Activated CD4-positive, alpha-beta T cell treated with anti-CD3 and anti-CD28 coated beads, Interleukin-2, Interleukin-6, amounts not matched to agents 100 ng/mL and 50 ng/mL, durations not matched to agents 16 hours and 8 hours (primary cell): ENCODE results near the gene PRELID3B.

Source experiments
- DNase-seq: peaks from one replicate; pipeline ENCODE4 v3.0.0-alpha.2; 2020

The PRELID3B gene

GRCh38 chr20:59007665-59008511 lies 34.7 kb downstream of the PRELID3B start:
- DNase-seq, result no peak

- DNase-seq, result peak; percentile 43
These were observed 35.5 kb downstream of the PRELID3B start, which contains the start of gene CTSZ for GRCh38 chr20:59006864-59007664. CTSZ (minus strand) TSS chr20:59007254; CDS start chr20:59007128, 126 bp downstream.

- DNase-seq, result no peak
These were observed 36.3 kb downstream of the PRELID3B start for GRCh38 chr20:59006167-59006863.

GRCh38 chr20:59005523-59006166 lies 36.9 kb downstream of the PRELID3B start:
- no peak for DNase-seq

- DNase-seq, result peak; percentile 43
These were observed 37.6 kb downstream of the PRELID3B start for GRCh38 chr20:59004763-59005522.

- no peak for DNase-seq
These were observed 38.2 kb downstream of the PRELID3B start for GRCh38 chr20:59004493-59004762.

GRCh38 chr20:59003836-59004492 lies 38.6 kb downstream of the PRELID3B start:
- no peak for DNase-seq

DNA sequence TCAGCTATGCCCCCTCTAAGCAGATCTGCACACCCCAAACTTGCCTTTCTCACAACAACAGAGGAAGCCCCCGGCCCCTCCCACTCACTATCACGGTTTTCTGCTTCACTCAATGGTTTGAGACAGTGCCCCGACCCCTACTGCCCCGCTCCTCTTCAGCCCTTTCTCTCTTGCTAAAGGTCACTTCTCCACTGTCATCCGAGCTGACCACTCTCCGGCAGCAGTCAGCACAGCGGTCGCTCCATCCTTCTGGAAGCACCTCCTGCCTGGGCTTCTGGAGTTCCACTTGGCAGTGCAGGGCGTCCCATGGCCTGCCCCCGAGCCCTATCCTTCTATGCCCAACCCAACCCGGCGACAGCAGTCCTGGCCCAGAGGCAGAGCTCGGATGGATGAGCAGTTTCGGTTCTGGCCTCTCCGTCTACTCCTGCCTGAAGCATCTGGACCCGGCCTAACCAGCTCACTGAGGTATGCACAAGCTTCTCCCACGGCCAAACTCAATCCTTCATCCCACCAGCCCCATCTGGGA lies 39.6 kb downstream of the PRELID3B start:
- no peak for DNase-seq

DNA sequence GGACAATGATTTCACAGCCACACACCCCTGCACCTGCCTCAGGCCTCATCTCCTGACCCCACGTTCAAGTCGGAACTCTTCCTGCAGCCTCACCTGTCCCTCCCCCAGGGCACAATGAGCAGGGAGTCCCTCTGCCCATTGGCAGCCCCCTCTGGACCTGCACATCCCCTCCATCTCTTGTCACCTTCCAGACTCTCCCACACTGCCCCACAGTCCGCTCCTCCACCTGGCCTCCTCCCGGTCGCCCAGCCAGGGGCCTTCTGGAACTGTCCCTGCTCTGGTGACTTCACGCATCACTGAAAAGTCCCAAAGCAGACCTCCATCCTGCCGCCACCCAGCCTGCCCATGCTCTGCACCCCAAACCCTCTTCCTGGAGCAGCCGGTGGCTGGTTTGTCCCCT lies 40.2 kb downstream of the PRELID3B start:
- no peak for DNase-seq

GRCh38 chr20:59001449-59002171 lies 41.0 kb downstream of the PRELID3B start:
- DNase-seq, result no peak

- DNase-seq, result no peak
These were observed 41.5 kb downstream of the PRELID3B start for GRCh38 chr20:59001068-59001448.

DNA sequence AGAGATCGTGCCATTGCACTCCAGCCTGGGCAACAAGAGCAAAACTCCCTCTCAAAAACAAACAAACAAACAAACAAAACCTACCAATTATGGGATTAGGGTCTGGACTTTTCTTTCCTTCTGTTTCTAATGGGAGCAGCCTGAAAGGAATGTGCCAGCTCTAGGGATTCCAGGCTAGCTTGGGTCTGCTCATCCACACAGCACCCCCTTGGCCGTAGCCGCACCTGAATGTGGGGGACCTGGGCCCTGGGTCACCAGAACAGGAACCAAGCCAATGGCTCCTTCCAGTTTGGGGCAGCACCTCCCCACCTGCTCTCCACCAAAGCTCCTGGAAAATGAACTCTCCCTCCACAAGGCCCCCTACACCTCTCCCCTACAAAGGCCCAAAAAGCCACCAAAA lies 42.3 kb downstream of the PRELID3B start:
- no peak for DNase-seq

- DNase-seq, result no peak
These were observed 43.9 kb downstream of the PRELID3B start for GRCh38 chr20:58998656-58999055.

DNA sequence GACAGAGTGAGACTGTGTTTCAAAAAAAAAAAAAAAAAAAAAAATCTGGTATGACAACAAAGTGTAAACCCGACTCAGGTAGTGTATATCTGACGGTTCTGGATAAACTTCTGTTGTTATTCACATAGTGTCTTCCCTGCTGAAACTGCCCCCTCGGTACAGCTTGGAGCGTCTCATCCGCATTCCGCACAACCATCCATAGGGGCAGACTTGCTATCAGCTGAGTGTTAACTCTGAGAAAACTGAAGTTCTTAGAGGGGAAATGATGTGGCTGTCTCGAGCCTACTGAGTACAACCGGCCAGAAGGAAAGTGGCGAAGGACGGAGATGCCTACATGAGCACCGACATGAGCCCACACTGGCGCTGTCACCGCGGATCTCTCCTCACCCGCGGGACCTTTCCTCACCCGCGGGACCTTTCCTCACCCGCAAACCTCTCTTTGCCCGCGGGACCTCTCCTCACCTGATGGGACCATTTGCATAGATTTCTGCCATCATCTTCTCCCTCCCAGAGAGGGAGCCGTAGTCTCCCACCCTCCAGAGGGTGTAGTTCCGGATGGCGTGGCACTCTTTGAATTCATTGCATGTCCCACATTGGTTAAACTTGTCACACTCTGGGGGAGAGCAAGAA lies 45.3 kb downstream of the PRELID3B start:
- DNase-seq, result no peak

DNA sequence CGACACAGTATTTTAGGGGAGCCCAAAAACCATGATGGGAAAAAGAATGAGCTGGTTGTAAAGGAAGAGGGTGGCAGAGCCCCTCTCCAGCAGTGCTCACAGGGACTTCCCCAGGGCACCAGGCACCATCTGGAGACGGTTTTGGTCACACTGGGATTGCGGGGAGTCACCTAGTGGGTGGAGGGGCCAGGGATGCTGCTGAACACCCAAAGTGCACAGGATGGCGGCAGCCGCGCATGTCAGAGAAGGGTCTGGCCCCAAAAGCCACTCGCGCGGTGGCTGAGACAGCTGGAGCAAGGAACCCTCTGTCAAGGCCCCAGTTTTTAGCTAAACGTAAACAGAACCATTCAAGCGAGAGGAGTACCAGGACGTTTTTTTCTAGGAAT lies 46.4 kb downstream of the PRELID3B start:
- DNase-seq, result no peak

DNA sequence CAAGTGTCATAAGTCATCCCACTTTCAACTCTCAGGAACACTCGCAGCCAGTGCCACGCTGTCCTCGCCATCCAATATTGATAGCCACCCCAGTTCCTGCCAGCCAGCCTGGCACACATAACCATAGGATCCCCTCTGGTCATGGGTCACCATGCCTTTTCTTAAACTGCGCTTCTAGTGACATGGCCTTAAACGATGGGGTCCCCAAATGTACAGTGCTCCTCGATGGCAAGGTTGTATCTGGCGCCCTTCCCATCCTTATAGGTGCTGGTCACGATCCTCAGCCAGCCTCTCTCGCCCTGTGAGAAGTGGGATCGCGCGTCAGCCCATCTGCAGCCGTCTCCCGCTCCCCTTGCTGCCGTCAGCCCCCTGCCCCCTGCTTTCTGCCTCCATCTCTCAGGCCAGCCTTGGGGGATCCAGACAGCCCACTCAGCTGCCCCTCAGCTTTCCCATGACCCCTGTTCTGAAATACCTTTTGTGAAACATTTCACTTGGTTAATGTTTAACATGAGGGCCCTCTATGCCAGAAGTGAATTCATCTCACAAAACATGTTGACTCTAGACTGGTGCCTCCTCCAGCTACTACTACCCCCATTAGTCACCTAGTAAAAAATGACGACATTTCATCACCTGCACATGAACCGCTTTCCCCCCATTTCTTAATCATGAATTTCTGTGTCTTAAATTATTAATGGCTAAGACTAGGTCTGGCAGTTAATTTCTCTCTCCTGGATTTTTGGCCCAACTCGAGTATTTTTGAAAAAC lies 46.9 kb downstream of the PRELID3B start:
- no peak for DNase-seq

DNA sequence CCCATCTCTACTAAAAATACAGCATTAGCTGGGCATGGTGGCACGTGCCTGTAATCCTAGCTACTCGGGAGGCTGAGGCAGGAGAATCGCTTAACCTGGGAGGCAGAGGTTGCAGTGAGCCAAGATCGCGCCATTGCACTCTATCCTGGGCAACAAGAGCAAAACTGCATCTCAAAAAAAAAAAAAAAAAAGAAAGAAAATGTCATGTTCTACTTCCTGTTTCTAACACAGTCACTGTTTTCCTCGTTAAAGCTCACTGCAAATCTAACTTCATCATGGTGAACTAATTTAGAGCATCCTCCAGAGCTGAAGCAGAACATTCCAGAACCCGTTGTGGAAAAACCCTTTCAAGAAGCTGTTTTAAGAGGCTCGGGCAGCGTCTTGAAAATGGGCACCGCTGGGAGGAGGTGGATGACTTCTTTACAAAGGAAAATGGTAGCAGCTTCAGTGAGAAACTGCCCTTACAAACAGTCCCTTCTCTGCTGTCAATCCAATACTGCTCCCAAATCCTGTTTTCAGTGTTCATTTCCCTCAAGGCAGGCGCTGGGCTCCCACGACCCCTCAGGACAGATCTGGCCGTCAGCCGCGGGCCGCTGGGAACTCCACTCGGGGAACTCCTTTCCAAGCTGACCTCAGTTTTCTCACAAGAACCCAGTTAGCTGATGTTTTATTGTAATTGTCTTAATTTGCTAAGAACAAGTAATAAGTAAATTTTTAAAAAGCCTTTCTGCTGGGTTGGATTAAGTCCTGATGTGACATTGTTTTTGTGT lies 48.0 kb downstream of the PRELID3B start:
- no peak for DNase-seq

DNA sequence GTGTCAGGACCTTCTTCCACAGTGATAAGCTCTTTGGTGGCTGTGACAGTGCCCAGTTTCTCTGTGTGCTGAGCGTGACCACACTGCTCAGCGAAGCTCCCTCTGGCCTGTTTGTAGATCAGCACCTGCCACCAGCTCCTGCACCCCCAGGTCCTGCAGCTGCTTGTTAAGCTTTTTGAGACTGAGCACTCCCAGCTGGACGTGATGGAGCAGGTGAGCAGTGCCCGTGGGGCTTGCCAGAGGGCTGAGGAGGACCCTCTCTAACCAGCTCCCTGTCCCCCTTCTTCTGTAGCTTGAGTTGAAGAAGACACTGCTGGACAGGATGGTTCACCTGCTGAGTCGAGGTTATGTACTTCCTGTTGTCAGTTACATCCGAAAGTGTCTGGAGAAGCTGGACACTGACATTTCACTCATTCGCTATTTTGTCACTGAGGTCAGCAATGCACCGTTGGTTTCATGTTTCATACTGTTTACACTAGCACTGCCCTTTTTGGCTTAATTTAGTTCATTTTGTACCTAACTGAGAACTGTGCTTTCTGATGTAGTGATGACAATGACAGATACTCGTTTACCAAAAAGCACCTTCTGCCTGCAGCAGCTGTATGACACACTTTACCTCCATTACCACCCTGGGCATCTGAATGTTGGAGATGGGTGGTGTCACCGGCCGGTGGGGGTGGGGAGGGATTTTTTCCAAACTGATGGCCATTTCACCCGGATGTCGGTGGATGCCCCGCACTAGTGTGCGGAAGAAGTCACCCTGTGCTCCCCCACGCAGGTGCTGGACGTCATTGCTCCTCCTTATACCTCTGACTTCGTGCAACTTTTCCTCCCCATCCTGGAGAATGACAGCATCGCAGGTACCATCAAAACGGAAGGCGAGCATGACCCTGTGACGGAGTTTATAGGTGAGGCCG lies 49.0 kb downstream of the PRELID3B start:
- DNase-seq, result no peak
